Measurements from ENCODE around the gene LCMT1. TPM values are rescaled to one million over a fixed set of nuclear protein-coding genes. Genes with fewer than 3 reads are reported as not detected.

The LCMT1 gene
- polyA plus RNA-seq, 1 donor from 2014 or later: 45.5 TPM

DNA sequence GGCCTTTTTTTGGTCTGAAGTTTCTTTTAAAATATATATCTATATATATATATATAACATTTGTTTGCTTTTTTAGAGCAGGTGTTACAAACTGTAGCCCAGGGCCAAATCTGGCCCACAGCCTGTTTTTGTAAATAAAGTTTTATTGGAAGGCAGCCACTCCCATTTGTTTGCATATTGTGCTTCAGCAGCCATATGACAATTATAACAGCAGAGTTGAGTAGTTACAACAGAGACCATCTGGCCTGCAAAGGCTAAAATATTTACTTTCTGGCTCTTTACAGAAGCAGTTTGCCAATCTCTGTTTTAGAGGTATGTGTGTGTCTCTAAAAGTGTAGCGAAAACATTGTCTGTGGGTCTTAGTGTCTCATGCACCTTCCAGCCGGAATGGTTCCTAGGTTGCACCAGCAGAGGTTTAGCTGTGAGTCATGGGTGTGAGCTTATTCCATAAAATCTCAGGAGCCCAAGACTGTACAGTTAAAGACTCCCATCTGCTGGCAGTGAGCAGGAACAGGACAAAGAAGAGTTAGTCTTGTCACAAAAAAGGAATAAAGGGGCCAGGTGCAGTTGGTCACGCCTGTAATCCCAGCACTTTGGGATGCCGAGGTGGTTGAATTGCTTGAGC lies 23.8 kb downstream of the LCMT1 start:
- Histone ChIP-seq H3K27ac (ENCODE audit: low read length) (no peak overlapping the region), H3K4me2 (ENCODE audit: low read length) (no peak overlapping the region), H4K20me1 (ENCODE audit: insufficient read depth) (no peaks in the 10 kb centered on the region), H3F3A (ENCODE audit: insufficient read depth, low read length, poor library complexity, severe bottlenecking) (no peaks in the 10 kb centered on the region), H3K4me3 (ENCODE audit: low read length) (no peak overlapping the region), H3K27me3 (ENCODE audit: insufficient read depth, low read depth, low read length) (no peaks in the 10 kb centered on the region), H3K79me2 (replicated peaks; ENCODE audit: insufficient read depth, low read length) (no peaks in the 10 kb centered on the region), H3K9me3 (ENCODE audit: low read length) (no peaks in the 10 kb centered on the region), H3K36me3 (ENCODE audit: insufficient read depth, low read length) (no peaks in the 10 kb centered on the region), H3K9me2 (ENCODE audit: insufficient read depth, low read length) (no peaks in the 10 kb centered on the region), H3K9ac (ENCODE audit: low read length) (no peak overlapping the region), H2AFZ (ENCODE audit: low read depth, low read length) (no peak overlapping the region)
- TF ChIP-seq EZH2 (IDR thresholded peaks at IDR 0.05; ENCODE audit: borderline replicate concordance, insufficient read depth, low read length, poor library complexity, severe bottlenecking): no peak
- TF ChIP-seq, protein P1, sequence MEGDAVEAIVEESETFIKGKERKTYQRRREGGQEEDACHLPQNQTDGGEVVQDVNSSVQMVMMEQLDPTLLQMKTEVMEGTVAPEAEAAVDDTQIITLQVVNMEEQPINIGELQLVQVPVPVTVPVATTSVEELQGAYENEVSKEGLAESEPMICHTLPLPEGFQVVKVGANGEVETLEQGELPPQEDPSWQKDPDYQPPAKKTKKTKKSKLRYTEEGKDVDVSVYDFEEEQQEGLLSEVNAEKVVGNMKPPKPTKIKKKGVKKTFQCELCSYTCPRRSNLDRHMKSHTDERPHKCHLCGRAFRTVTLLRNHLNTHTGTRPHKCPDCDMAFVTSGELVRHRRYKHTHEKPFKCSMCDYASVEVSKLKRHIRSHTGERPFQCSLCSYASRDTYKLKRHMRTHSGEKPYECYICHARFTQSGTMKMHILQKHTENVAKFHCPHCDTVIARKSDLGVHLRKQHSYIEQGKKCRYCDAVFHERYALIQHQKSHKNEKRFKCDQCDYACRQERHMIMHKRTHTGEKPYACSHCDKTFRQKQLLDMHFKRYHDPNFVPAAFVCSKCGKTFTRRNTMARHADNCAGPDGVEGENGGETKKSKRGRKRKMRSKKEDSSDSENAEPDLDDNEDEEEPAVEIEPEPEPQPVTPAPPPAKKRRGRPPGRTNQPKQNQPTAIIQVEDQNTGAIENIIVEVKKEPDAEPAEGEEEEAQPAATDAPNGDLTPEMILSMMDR (IDR thresholded peaks at IDR 0.05; ENCODE audit: poor library complexity, severe bottlenecking): no peak
- TF ChIP-seq, protein P2, sequence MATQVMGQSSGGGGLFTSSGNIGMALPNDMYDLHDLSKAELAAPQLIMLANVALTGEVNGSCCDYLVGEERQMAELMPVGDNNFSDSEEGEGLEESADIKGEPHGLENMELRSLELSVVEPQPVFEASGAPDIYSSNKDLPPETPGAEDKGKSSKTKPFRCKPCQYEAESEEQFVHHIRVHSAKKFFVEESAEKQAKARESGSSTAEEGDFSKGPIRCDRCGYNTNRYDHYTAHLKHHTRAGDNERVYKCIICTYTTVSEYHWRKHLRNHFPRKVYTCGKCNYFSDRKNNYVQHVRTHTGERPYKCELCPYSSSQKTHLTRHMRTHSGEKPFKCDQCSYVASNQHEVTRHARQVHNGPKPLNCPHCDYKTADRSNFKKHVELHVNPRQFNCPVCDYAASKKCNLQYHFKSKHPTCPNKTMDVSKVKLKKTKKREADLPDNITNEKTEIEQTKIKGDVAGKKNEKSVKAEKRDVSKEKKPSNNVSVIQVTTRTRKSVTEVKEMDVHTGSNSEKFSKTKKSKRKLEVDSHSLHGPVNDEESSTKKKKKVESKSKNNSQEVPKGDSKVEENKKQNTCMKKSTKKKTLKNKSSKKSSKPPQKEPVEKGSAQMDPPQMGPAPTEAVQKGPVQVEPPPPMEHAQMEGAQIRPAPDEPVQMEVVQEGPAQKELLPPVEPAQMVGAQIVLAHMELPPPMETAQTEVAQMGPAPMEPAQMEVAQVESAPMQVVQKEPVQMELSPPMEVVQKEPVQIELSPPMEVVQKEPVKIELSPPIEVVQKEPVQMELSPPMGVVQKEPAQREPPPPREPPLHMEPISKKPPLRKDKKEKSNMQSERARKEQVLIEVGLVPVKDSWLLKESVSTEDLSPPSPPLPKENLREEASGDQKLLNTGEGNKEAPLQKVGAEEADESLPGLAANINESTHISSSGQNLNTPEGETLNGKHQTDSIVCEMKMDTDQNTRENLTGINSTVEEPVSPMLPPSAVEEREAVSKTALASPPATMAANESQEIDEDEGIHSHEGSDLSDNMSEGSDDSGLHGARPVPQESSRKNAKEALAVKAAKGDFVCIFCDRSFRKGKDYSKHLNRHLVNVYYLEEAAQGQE (IDR thresholded peaks at IDR 0.05; ENCODE audit: borderline replicate concordance): no peak
- TF ChIP-seq RAD21 (conservative IDR thresholded peaks at IDR 0.05): no peak
- no peak for TF ChIP-seq MXI1 (conservative IDR thresholded peaks at IDR 0.05; ENCODE audit: poor library complexity, severe bottlenecking)
- no peak for TF ChIP-seq POLR2AphosphoS5 (IDR thresholded peaks at IDR 0.05)
- no peak for TF ChIP-seq SMC3 (conservative IDR thresholded peaks at IDR 0.05; ENCODE audit: poor library complexity)
- no peak for TF ChIP-seq EP300 (conservative IDR thresholded peaks at IDR 0.05; ENCODE audit: poor library complexity, severe bottlenecking)

DNA sequence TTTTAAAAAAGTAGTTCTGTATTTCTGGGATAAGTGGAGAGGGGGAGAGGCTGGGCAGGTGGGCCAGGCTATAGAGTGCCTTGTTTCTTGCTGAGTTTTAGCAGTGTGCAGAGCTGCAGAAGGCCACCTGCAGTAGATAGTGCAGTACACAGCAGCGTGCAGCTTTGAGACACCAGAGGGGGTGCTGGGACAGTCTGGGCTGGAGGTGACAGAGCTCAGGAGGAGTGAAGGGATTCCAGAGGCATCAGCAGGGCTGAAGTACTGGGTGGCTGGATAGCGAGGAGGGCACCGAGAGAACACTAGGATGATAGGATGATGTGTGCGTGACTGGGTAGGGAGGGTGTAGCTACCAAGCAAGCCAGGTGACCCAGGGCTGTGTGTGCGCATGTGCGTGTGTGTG lies 26.6 kb downstream of the LCMT1 start:
- H3K36me3 ChIP-seq (ENCODE audit: insufficient read depth, low read length): peaks cover 10% of the 10 kb centered on the region
- TF ChIP-seq MXI1 (conservative IDR thresholded peaks at IDR 0.05; ENCODE audit: poor library complexity, severe bottlenecking) (no peak), EP300 (conservative IDR thresholded peaks at IDR 0.05; ENCODE audit: poor library complexity, severe bottlenecking) (no peak), EZH2 (IDR thresholded peaks at IDR 0.05; ENCODE audit: borderline replicate concordance, insufficient read depth, low read length, poor library complexity, severe bottlenecking) (no peak), SMC3 (conservative IDR thresholded peaks at IDR 0.05; ENCODE audit: poor library complexity) (no peak), RAD21 (conservative IDR thresholded peaks at IDR 0.05) (no peak), POLR2AphosphoS5 (IDR thresholded peaks at IDR 0.05) (no peak), TAF1 (IDR thresholded peaks at IDR 0.05; ENCODE audit: low read depth) (no peak)
- TF ChIP-seq, protein P2 (IDR thresholded peaks at IDR 0.05; ENCODE audit: borderline replicate concordance): no peak
- TF ChIP-seq, protein P1 (IDR thresholded peaks at IDR 0.05; ENCODE audit: poor library complexity, severe bottlenecking): no peak

More for the DNA sequence above, 26.6 kb downstream of the LCMT1 start:
- Histone ChIP-seq H3K4me3 (ENCODE audit: low read length) (no peak overlapping the region), H3K4me2 (ENCODE audit: low read length) (no peak overlapping the region), H3K9me2 (ENCODE audit: insufficient read depth, low read length) (no peaks in the 10 kb centered on the region), H2AFZ (ENCODE audit: low read depth, low read length) (no peak overlapping the region), H3K79me2 (replicated peaks; ENCODE audit: insufficient read depth, low read length) (no peaks in the 10 kb centered on the region), H3F3A (ENCODE audit: insufficient read depth, low read length, poor library complexity, severe bottlenecking) (no peaks in the 10 kb centered on the region), H3K9ac (ENCODE audit: low read length) (no peak overlapping the region), H3K9me3 (ENCODE audit: low read length) (no peaks in the 10 kb centered on the region), H3K27ac (ENCODE audit: low read length) (no peak overlapping the region), H3K27me3 (ENCODE audit: insufficient read depth, low read depth, low read length) (no peaks in the 10 kb centered on the region), H4K20me1 (ENCODE audit: insufficient read depth) (no peaks in the 10 kb centered on the region)

Data from neural cell (in vitro differentiated cells).